HG03280 (cell line): Measurements from ENCODE around the gene PCBP3.
"Not testable (repeated sequence)": the region's sequence is repeated elsewhere in the genome, so short reads cannot be mapped to it uniquely, and the experiment has no call there.

Experiments used
- ATAC-seq: cut with Tn5 transposase; IDR thresholded peaks from one replicate; pipeline ENCODE4 v1.9.1; 2021; ENCODE audit warnings: mild to moderate bottlenecking, moderate library complexity; ENCODE audit not compliant: unreplicated experiment

PCBP3 gene

DNA sequence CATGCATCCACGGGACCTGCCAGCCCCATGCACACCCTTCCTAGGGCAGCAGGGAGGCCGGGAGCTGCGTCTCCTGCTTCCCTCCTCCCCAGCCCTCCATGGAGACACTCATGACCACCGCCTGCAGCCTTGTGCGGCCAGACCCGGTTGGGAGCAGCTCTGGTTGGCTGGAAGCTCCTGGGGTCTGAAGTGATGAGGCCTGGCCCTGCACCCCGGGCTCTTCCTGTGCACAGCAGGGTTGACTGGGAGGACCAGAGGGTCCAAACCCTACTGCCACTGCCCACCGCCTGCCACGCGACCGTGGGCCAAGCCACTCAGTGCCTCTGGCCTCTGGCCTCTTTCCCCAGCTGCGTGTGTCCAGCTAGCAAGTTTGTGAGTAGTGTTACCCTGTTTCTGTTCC lies 226.9 kb downstream of the PCBP3 start:
- ATAC-seq: no peak

- ATAC-seq: no peak
Observed at GRCh38 chr21:45870851-45871615, 227.5 kb downstream of the PCBP3 start.

DNA sequence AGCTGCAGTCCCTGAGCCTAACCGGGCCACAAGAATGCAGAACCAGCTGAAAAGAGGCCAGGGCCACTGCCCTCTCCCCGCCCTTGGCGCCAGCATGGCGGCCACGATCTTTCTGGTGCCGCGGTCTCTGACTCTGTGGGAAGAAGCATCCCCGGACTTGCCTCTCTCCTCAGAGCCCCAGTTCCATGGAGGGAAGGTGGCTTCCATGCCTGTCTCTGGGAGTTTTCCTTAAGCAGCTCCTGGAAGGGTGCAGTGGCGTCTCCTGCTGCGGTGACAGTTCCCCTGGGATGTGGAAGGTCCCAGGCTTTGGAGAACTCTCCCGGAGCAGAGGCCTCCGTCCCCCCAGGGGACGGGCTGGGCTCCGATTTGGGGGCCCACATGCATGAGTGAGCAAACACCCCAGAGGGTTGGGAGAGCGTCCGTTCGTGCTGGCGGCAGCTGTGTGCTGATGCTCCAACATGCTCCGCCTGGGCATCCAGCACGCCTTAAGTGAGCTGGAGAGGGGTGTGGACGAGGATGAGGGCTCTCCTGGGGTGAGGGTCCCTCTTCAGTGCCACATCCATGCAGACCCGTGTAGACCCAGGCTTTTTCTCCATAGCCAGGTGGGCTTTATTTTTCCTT lies 228.2 kb downstream of the PCBP3 start:
- ATAC-seq: no peak

DNA sequence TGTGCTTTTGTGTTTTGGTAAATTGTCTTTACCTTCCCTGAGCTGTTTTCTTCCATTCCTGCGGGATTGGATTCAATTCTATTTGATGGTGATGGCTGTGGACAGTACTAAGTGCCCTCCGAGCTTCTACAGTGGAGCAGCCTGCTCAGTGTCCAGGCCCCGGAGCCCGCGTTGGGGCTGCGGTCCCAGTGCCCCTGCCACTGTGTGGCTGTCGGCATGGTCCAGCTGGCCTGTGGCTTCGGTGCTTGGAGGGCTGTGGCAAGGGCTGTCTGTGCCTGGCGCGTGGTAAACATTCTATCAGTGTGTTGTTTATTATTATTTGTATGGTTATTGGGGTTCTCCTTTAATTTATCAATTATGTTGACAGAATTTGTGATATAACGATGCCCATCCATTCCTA lies 228.9 kb downstream of the PCBP3 start:
- ATAC-seq: no peak

DNA sequence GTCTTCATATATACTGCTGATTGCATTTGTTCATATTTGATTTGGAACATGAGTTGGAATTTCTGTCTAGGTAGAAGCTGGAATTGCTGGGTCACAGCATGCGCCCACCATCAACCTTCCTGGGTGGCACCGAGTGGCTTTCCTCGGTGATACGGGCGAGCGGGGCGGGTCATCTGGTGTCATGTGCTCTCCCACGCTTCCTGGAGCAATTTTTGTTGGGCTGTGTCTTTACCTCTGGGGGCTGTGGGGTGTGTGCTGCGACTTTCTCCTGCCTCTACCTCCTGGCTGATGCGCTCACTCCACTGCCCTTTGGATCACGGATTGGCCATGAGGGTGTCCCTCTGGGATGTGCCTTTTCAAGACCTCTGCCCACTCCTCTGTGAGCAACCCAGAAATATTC lies 229.4 kb downstream of the PCBP3 start:
- ATAC-seq: no peak

- ATAC-seq: no peak
Observed at GRCh38 chr21:45873418-45873817, 229.9 kb downstream of the PCBP3 start.

GRCh38 chr21:45873866-45874265 lies 230.3 kb downstream of the PCBP3 start:
- no peak for ATAC-seq

DNA sequence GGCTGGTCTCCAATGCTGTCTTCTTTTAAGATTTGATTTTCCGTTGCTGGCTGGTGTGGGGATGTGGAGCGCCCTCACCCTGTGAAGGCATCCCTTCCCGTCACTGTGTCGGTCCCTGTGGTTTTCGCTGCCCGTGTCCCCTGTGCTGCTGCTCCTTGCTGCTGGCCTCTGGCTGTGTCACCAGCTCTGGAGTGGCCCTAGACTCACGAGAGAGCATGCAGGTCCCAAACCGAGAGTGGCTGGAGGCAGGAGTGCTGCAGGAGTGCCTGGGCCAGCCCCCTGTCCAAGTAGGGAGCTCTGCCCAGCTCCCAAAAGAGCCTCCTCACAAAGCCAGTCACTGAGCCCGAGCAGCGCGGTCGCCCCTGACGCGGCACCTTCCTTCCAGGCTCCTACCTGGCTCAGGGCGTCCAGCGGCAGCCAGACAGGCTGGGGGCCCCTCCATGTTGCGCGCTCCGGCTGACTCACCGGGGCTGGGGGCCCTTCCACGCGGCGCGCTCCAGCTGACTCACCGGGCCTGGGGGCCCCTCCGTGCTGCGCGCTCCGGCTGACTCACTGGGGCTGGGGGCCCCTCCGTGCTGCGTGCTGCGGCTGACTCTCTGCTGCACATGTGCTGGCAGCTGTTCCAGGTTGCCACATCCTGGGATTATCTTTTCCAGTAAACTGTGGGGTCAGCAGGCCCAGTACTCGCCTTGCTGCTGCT lies 231.3 kb downstream of the PCBP3 start:
- ATAC-seq: no peak

- no peak for ATAC-seq
Observed at GRCh38 chr21:45875416-45875760, 231.9 kb downstream of the PCBP3 start.

- ATAC-seq: no peak
Observed at GRCh38 chr21:45875881-45876280, 232.4 kb downstream of the PCBP3 start.

DNA sequence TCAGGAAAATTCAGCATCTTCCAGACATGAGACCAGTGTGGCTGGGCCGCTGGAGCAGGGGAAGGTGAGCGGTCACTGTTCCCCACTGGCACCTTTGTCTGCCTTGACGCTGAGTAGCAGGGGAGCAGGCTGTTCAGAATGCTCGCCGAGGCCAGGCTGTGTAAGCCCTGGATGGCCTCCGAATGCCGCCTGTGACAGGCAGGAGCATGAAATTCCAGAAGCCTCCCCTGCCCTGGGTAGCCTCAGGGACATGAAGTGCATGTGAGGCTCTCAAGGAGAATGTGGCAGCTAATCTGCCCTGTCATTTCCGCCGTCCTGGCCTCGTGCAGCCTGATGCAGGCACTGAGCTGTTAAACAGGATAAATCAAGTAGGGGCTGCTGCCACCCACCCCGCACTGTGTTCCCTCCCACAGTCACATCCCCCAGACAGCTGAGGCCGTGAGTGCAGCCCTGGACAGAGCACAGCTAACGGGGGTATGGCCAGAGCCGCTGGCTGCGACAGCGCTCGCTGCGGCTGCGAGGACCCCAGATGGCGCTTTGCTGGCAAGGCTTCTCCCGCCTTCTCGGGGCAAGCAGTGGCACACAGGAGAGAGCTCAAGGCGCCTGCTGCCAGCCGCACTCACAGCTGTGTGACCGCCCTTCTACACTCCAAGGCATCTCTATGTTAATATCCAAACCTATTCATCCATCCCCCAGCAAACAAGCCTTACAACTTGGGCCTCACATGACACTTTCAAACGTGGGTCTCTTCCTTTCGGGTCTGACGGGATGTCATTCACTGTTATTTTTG lies 233.1 kb downstream of the PCBP3 start:
- ATAC-seq: no peak

DNA sequence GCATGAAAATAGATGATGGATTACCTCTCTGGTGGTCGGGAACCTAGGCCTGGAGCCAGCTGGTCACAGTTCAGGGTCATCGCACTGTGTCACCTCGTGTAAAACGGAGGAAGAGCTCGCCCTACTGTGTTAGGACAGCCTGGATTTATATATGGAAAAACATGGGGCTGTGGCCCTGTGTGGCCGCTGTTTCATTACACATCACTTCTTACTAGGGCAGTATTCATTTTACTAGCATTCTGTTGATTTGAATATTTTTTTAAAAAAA lies 233.6 kb downstream of the PCBP3 start:
- ATAC-seq: no peak

- no peak for ATAC-seq
Observed at GRCh38 chr21:45877821-45878469, 234.4 kb downstream of the PCBP3 start.

- no peak for ATAC-seq
Observed at GRCh38 chr21:45880097-45881068, 236.9 kb downstream of the PCBP3 start.

- no peak for ATAC-seq
Observed at GRCh38 chr21:45882645-45883044, 239.1 kb downstream of the PCBP3 start.

DNA sequence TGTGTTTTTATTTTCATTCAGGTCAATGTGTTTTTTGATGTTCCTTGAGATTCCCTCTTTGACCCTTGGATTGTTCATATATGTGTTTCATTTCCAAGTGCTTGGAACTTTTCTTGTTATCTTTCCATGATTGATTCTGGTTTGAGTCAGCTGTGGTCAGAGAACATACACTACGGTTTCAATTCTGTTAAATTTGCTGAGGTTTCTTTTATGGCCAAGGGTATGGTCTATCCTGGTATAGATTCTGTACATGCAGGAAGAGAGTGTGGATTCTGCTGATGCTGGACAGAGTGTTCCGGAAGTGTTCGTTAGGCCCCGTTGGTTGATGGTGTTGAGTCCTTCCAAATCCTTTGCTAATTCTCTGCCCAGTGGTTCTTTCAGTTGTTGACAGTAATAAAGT lies 239.6 kb downstream of the PCBP3 start:
- no peak for ATAC-seq

DNA sequence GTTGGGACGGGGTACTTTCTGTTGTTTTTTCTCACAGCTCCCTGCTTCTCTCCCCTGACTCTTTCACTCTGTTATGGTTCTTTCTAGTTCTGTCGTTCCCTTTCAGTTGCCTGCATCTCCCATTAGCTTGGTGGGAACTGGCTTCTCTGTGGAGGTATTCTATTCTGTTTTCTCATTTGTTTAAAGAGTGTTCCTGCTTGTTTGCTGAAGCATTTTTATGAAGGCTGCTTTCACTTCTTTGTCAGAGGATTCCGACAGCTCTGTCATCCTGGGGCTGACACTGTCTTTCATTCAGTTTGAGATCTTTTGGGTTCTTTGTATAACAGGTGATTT lies 242.0 kb downstream of the PCBP3 start:
- ATAC-seq: no peak

- ATAC-seq: not testable (repeated sequence)
Observed at GRCh38 chr21:45885930-45886601, 242.5 kb downstream of the PCBP3 start.

GRCh38 chr21:45886610-45887026 lies 243.1 kb downstream of the PCBP3 start:
- ATAC-seq: no peak
